ENCODE results near the gene SYNE1.

The SYNE1 gene

DNA sequence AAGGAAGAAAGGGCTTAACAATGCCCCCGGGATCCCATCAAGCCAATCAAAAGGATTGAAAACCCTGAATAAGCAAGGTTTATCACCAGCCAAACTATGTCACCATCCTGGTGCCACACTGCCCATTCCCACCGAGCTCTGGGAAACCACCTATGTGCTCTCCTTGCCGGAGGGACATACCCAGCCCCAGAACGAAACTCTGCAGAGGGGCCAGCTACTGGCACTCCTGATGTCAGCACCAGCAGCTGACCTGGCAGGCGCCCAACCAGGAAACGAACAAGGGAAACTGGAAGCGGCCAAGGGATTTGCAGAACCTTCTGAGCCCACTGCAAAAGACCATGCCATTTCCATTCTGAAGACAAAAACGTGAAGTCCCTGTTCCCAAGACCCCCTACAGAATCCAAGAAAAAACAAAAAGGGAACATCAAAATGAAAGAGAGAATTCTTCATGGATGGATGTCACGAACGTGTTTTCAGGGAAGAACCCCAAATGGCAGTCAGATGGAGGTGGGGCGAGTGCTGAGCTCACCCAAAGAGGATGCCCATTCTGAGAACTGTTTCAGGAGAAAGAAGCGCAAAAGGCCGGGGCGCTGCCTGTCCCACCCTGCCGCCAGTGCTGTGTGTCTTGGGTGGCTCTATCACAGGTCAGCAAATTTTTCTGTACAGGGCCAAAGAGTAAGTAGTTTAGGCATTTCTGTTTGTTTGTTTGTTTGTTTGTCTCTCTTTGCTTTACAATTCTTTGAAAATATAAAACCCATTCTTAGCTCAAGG is 524.5 kb downstream of the SYNE1 start:
- Mint-ChIP-seq H3K9me3 (no peaks in the 10 kb centered on the region), H3K36me3 (no peaks in the 10 kb centered on the region), H3K27ac (no peak overlapping the region), H3K4me3 (no peak overlapping the region), H3K4me1 (peaks cover 3% of the 10 kb centered on the region)
- DNase-seq (ENCODE audit: low spot score in 2 of 2) (no peak), ATAC-seq (no peak)

DNA sequence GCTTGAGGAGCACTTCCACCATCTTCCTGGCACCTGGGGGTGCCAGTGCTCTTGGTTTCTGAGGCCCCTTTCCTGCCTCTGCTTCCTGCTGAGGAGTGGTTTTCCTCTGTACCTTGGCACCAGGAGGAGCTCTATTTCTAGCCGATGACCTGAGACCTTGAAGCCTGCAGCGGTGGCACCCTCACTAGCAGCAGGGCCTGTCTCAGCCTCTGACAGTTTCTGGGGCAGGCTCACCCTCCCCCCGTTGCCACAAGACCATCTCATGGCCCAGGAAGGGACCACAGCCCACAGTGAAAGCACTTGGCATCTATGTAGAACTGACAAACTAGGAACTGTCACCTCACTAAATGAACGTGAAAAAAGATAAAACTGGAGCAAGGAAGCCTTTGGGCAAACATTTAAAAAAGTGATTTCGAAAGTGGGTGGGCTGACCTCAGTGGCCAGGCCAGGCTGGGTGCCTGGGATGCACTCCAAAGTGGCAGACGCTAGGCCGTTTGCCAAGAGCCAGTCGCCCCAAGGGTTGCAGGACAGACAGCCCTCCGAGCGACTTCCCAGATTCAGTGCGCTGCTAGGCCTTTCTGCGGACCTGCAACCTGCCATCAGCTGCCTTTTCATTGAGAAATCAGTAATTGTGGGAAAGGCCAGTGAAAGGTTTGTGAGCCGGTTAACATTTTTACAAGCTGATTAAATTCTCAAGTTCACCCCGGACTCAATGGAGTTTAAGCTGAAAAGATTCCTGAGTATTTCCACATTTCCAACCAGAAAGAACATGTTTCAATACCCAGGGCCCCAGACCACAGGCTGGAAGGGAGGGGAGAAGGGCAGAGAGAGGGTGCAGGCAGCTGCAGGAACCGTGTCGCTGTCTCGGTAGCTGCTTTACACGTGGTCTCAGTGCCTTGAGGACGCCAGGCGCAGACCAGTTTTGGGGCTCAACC is 526.0 kb downstream of the SYNE1 start:
- DNase-seq (ENCODE audit: low spot score in 2 of 2) (no peak), ATAC-seq (no peak)
- Mint-ChIP-seq H3K4me3 (no peak overlapping the region), H3K4me1 (no peaks in the 10 kb centered on the region), H3K9me3 (no peaks in the 10 kb centered on the region), H3K27ac (no peak overlapping the region), H3K36me3 (no peaks in the 10 kb centered on the region)

DNA sequence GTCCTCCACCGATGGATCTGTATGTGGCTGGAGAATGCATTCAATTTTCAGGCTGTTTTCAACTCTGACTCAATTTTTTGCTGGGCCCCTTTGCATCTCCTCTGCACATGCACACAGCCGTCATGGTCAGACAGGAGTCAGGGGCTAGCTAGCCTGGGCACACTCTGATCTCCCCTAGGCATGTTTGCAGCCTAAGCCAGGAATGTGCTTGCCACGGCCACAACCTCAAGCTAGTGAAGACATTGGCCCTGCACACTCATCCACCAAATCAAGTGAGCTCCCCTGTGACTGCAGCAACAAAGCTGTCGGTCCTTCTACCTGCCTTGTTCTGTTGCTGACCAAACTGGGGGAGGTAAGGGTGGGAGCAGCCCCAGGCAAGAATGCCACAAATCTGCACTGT is 529.2 kb downstream of the SYNE1 start:
- Mint-ChIP-seq H3K4me3 (no peak overlapping the region), H3K27ac (no peak overlapping the region), H3K36me3 (no peaks in the 10 kb centered on the region), H3K4me1 (no peaks in the 10 kb centered on the region), H3K9me3 (no peaks in the 10 kb centered on the region)
- ATAC-seq = no peak
- no peak for DNase-seq (ENCODE audit: low spot score in 2 of 2)

GRCh38 chr6:152100183-152100618 is 537.0 kb downstream of the SYNE1 start:
- Mint-ChIP-seq H3K36me3 (no peaks in the 10 kb centered on the region), H3K4me1 (peaks cover 5% of the 10 kb centered on the region), H3K4me3 (no peak overlapping the region), H3K27ac (peak overlapping the region; percentile 42), H3K9me3 (no peaks in the 10 kb centered on the region)
- no peak for DNase-seq (ENCODE audit: low spot score in 2 of 2)
- ATAC-seq = no peak

DNA sequence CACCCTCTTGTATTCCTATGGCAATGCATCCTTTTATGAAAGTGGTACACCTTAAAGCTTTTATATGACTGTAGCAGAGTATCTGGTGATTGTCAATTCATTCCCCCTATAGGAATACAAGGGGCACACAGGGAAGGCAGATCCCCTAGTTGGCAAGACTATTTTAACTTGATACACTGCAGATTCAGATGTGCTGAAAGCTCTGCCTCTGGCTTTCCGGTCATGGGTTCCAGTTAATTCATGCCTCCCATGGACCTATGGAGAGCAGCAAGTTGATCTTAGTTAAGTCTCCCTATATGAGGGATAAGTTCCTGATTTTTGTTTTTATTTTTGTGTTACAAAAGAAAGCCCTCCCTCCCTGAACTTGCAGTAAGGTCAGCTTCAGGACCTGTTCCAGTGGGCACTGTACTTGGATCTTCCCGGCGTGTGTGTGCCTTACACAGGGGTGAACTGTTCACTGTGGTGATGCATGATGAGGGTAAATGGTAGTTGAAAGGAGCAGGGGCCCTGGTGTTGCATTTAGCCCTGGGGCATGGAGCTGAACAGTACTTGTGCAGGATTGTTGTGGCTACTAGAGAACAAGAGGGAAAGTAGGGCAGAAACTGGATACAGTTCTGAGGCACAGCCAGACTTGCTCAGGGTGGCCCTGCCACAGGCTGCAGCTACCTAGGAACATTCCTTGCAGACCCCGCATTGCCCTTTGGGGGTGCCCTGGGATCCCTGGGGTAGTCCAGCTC is 537.5 kb downstream of the SYNE1 start:
- Mint-ChIP-seq H3K4me1 (peaks cover 11% of the 10 kb centered on the region), H3K27ac (no peak overlapping the region), H3K9me3 (no peaks in the 10 kb centered on the region), H3K4me3 (no peak overlapping the region), H3K36me3 (no peaks in the 10 kb centered on the region)
- no peak for ATAC-seq
- DNase-seq (ENCODE audit: low spot score in 2 of 2) = no peak

DNA sequence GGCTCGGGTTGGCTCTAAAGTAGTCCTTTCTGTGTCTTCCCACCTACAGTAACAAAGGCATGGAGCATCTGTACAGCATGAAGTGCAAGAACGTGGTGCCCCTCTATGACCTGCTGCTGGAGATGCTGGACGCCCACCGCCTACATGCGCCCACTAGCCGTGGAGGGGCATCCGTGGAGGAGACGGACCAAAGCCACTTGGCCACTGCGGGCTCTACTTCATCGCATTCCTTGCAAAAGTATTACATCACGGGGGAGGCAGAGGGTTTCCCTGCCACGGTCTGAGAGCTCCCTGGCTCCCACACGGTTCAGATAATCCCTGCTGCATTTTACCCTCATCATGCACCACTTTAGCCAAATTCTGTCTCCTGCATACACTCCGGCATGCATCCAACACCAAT is 538.5 kb downstream of the SYNE1 start:
- H3K4me1 Mint-ChIP-seq = peaks cover 15% of the 10 kb centered on the region
- H3K36me3 Mint-ChIP-seq = no peaks in the 10 kb centered on the region
- DNase-seq (ENCODE audit: low spot score in 2 of 2) = no peak
- ATAC-seq = no peak
- no peaks in the 10 kb centered on the region for H3K9me3 Mint-ChIP-seq
- H3K27ac Mint-ChIP-seq = no peak overlapping the region
- no peak overlapping the region for H3K4me3 Mint-ChIP-seq

DNA sequence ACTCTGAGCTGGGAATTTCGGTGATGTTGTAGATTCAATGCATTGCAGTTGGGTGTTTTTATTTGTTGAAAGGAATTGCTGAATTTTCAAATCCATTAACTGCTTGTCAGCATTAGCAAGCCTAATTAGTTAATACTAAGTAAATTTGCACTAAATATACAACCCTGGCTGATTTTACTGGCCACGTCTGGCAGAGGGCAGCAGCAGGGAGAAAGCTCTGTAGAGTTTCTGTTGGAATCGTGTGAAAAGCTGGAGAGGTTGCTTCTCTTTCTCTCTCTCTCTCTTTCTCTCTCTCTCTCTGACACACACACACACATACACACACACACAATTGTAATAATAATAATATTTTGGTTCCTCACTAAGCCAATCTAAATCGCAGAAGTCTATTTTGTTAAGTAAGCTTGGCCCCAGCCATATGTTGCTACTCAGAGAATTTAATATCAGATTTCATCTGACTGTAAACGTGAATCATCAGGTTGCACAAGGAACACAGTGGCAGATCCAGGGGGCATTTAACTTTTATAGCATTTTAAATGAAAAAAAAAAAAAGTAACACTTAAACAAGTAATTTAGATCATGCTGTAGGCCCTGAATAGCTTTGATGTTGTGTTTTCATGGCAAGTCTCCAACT is 540.2 kb downstream of the SYNE1 start:
- no peak overlapping the region for H3K4me3 Mint-ChIP-seq
- ATAC-seq (no peak), DNase-seq (ENCODE audit: low spot score in 2 of 2) (no peak)
- no peaks in the 10 kb centered on the region for H3K36me3 Mint-ChIP-seq
- no peaks in the 10 kb centered on the region for H3K9me3 Mint-ChIP-seq
- peaks cover 15% of the 10 kb centered on the region for H3K4me1 Mint-ChIP-seq
- no peak overlapping the region for H3K27ac Mint-ChIP-seq

- DNase-seq (ENCODE audit: low spot score in 2 of 2) (no peak), ATAC-seq (peak; percentile 96)
- Mint-ChIP-seq H3K9me3 (no peaks in the 10 kb centered on the region), H3K36me3 (no peaks in the 10 kb centered on the region), H3K4me3 (no peak overlapping the region), H3K4me1 (peaks cover 15% of the 10 kb centered on the region), H3K27ac (no peak overlapping the region)
Measured at GRCh38 chr6:152094992-152095592, 542.1 kb downstream of the SYNE1 start.

DNA sequence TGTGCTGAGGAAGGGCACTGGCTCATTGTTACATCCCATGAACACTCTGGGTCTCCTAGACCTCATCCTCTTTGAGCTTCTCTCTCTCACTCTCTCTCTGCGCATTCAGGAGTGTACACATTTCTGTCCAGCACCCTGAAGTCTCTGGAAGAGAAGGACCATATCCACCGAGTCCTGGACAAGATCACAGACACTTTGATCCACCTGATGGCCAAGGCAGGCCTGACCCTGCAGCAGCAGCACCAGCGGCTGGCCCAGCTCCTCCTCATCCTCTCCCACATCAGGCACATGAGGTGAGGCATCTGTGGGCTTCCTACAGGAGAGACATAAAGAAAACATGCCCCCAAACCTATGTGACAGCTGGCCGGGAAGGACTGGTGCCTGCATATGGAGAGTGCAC is 542.9 kb downstream of the SYNE1 start:
- no peak for DNase-seq (ENCODE audit: low spot score in 2 of 2)
- Mint-ChIP-seq H3K4me3 (no peak overlapping the region), H3K9me3 (no peaks in the 10 kb centered on the region), H3K4me1 (peaks cover 15% of the 10 kb centered on the region), H3K27ac (no peak overlapping the region), H3K36me3 (no peaks in the 10 kb centered on the region)
- ATAC-seq = no peak

GRCh38 chr6:152093711-152094110 is 543.5 kb downstream of the SYNE1 start:
- Mint-ChIP-seq H3K4me1 (peaks cover 15% of the 10 kb centered on the region), H3K36me3 (no peaks in the 10 kb centered on the region), H3K9me3 (no peaks in the 10 kb centered on the region), H3K27ac (peak overlapping the region; percentile 51), H3K4me3 (no peak overlapping the region)
- ATAC-seq (no peak), DNase-seq (ENCODE audit: low spot score in 2 of 2) (no peak)

DNA sequence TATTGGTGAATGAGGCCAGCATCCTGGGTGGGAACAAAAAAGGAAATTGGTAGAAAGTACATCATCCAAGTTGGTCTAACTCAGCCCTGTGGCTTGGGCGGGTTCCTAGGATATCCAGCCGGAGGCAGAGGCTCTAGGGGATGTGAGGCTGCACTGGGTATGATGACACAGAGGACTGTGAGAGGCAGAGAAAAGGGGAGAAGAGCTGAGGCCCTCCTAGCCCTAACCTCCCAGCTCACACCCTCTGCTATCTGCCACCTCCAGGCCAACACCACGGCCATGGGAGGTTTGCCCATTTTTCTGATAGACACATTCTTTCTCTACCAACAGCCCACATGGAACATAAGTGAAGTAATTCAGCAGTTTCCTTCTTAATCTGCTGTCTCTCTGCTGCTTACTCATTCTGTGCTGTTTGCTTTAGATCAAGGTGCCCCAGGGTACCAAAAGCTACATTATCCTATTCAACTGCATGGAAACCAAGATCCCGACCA is 545.3 kb downstream of the SYNE1 start:
- DNase-seq (ENCODE audit: low spot score in 2 of 2) (no peak), ATAC-seq (no peak)
- Mint-ChIP-seq H3K9me3 (no peaks in the 10 kb centered on the region), H3K36me3 (no peaks in the 10 kb centered on the region), H3K4me3 (no peak overlapping the region), H3K27ac (peak overlapping the region; percentile 24), H3K4me1 (peaks cover 15% of the 10 kb centered on the region)

- no peak for DNase-seq (ENCODE audit: low spot score in 2 of 2)
- ATAC-seq = no peak
- peak overlapping the region; percentile 24 for H3K27ac Mint-ChIP-seq
- no peak overlapping the region for H3K4me3 Mint-ChIP-seq
- no peaks in the 10 kb centered on the region for H3K9me3 Mint-ChIP-seq
- peaks cover 15% of the 10 kb centered on the region for H3K4me1 Mint-ChIP-seq
- H3K36me3 Mint-ChIP-seq = no peaks in the 10 kb centered on the region
Measured at GRCh38 chr6:152091201-152091600, 546.0 kb downstream of the SYNE1 start.

DNA sequence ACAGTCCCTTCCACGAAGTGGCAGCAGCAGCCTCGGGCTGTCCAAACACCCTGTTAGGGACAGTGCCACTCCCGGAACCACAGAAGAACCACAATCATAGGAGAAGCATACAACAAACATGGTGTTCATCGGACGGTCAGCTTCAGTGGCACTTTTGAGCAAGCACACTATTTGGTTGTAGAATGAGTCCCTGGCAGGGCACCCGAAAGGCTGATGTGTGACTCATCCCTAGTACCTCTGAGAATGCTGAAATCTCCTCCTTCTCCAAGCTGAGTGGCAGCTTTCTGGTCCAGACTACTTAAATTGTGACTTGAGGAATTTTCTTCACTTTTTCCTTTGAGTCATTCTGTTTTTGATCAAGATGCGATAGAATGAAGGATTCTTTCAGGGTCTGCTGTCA is 547.2 kb downstream of the SYNE1 start:
- DNase-seq (ENCODE audit: low spot score in 2 of 2) = no peak
- no peak for ATAC-seq
- no peaks in the 10 kb centered on the region for H3K36me3 Mint-ChIP-seq
- no peak overlapping the region for H3K4me3 Mint-ChIP-seq
- no peak overlapping the region for H3K27ac Mint-ChIP-seq
- H3K9me3 Mint-ChIP-seq = no peaks in the 10 kb centered on the region
- H3K4me1 Mint-ChIP-seq = peaks cover 8% of the 10 kb centered on the region

DNA sequence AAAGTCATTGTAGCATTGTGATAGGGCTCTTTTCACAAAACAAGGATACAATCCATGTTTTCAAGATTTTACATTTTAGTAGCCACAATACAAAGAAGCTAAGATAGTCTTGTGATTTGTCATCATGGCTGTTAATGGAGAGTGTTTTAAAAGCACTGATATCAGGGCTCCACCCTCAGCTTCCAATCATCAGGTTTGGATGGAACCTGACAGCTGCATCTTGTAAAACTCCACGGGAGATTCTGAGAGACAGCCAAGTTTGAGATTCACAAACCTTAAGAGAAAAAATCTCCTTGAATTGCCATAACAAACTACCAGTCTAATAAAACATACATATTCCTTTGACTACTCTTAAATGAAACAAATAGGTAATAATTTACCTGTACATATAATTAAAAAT is 549.5 kb downstream of the SYNE1 start:
- no peaks in the 10 kb centered on the region for H3K9me3 Mint-ChIP-seq
- H3K4me1 Mint-ChIP-seq = no peaks in the 10 kb centered on the region
- H3K4me3 Mint-ChIP-seq = no peak overlapping the region
- no peak overlapping the region for H3K27ac Mint-ChIP-seq
- H3K36me3 Mint-ChIP-seq = no peaks in the 10 kb centered on the region
- DNase-seq (ENCODE audit: low spot score in 2 of 2) = no peak
- ATAC-seq = no peak

Data from stimulated activated effector memory CD8-positive, alpha-beta T cell treated with anti-CD3 and anti-CD28 coated beads, Interleukin-12 subunit alpha, Interleukin-12 subunit beta, amount 100 ng/mL, for 72 hours (primary cell).